ENCODE results near the gene FRMD4B. TPM values are rescaled to one million over a fixed set of nuclear protein-coding genes. Genes with fewer than 3 reads are reported as not detected.

Gene FRMD4B
- total and polyA plus RNA-seq, 2 experiments from 2014 or later: 6.4 to 12.8 TPM

- no peak for TF ChIP-seq NANOG (IDR thresholded peaks at IDR 0.05; ENCODE audit: borderline replicate concordance)
- no peak for TF ChIP-seq CREB1 (CRISPR knock-in tag; IDR thresholded peaks at IDR 0.05; ENCODE audit: low read depth)
- no peak for TF ChIP-seq EZH2phosphoT487 (IDR thresholded peaks at IDR 0.05; ENCODE audit: unreplicated experiment)
- TF ChIP-seq ZNF114 (CRISPR knock-in tag; IDR thresholded peaks at IDR 0.05): no peak
- no peak for TF ChIP-seq ZNF462 (CRISPR knock-in tag; IDR thresholded peaks at IDR 0.05)
- TF ChIP-seq STAT1 (IDR thresholded peaks at IDR 0.05; ENCODE audit: unreplicated experiment): no peak
- TF ChIP-seq REST (IDR thresholded peaks at IDR 0.05; ENCODE audit: unreplicated experiment): no peak
- TF ChIP-seq JUNB (IDR thresholded peaks at IDR 0.05; ENCODE audit: unreplicated experiment): no peak
- TF ChIP-seq POLR2AphosphoS5 (IDR thresholded peaks at IDR 0.05; ENCODE audit: low read depth): no peak
- no peak for TF ChIP-seq CTCF (conservative IDR thresholded peaks at IDR 0.05; ENCODE audit: low read depth in 2 of 2)
- TF ChIP-seq EZH2 (IDR thresholded peaks at IDR 0.05; ENCODE audit: low read depth, unreplicated experiment): no peak
- H2AFZ ChIP-seq: no peak overlapping the region
- no peak overlapping the region for H3K27ac ChIP-seq (ENCODE audit: low read depth)
- no peak overlapping the region for H3K4me3 Mint-ChIP-seq
- no peaks in the 10 kb centered on the region for H3K9me3 Mint-ChIP-seq
- no peak overlapping the region for H3K4me3 ChIP-seq
- H3F3A ChIP-seq (replicated peaks; ENCODE audit: low read depth): no peaks in the 10 kb centered on the region
- no peak overlapping the region for H3K4me2 ChIP-seq
- no peak for DNase-seq (ENCODE audit: low spot score)
- H3K27me3 ChIP-seq (ENCODE audit: insufficient read depth): no peaks in the 10 kb centered on the region
- peaks cover 4% of the 10 kb centered on the region; the same call in 1 of the 2 replicates for H3K4me1 ChIP-seq (ENCODE audit: insufficient read depth)
- no peaks in the 10 kb centered on the region for H3K36me3 ChIP-seq (ENCODE audit: insufficient read depth)
- no peaks in the 10 kb centered on the region for H3K9me2 ChIP-seq (ENCODE audit: insufficient read depth)
- ATAC-seq: no peak
- H3K79me2 ChIP-seq (replicated peaks; ENCODE audit: insufficient read depth): no peaks in the 10 kb centered on the region
- H3K27ac Mint-ChIP-seq: no peak overlapping the region
- peaks cover 4% of the 10 kb centered on the region; the same call in 2 of the 3 replicates for H3K4me1 Mint-ChIP-seq
- H3K27me3 Mint-ChIP-seq (ENCODE audit: insufficient read depth, low read depth, poor library complexity): no peaks in the 10 kb centered on the region
- H4K20me1 ChIP-seq (replicated peaks; ENCODE audit: insufficient read depth): no peaks in the 10 kb centered on the region
- H3K36me3 Mint-ChIP-seq (ENCODE audit: low read depth): no peaks in the 10 kb centered on the region
Measured at GRCh38 chr3:69320871-69321271, 65.0 kb downstream of the FRMD4B start.
